Measurements from ENCODE around the gene XPNPEP1.
"Not testable (repeated sequence)": the region's sequence is repeated elsewhere in the genome, so short reads cannot be mapped to it uniquely, and the experiment has no call there.

Gene XPNPEP1

GRCh38 chr10:109922358-109922975, 844 bp downstream of the XPNPEP1 start:
- DNase-seq: no peak

DNA sequence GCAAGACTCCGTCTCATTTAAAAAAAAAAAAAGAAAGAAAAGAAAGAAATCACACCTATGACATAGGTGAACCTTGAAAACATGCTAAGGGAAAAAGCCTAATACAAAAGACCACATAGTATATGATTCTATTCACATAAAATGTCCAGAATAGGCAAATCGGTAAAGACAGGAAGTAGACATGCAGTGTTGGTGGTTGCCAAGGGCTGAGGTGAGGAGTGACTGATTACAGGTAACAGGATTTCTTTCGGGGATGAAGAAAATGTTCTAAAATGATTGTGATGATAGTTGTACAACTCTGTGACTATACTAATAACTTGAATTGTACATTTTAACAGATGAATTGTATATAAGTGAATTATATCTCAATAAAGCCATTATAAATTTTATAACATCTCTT, 3.3 kb downstream of the XPNPEP1 start:
- DNase-seq: no peak

- no peak for DNase-seq
Measured at GRCh38 chr10:109919220-109919619, 4.1 kb downstream of the XPNPEP1 start.

DNA sequence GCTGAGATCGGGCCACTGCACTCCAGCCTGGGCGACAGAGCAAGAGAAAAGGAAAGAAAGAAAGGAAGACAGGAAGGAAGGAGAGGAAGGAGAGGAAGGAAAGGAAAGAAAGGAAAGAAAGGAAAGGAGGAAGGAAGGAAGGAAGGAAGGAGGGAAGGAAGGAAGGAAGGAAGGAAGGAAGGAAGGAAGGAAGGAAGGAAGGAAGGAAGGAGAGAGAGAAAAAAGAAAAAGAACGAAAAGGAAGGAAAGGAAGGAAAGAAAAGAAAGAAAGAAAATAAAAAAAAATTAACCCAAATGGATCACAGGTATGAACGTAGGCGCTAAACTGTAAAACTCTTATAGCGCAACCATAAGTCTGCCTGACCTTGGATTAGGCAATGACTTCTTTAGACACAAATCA, 4.6 kb downstream of the XPNPEP1 start:
- DNase-seq: not testable (repeated sequence)

DNA sequence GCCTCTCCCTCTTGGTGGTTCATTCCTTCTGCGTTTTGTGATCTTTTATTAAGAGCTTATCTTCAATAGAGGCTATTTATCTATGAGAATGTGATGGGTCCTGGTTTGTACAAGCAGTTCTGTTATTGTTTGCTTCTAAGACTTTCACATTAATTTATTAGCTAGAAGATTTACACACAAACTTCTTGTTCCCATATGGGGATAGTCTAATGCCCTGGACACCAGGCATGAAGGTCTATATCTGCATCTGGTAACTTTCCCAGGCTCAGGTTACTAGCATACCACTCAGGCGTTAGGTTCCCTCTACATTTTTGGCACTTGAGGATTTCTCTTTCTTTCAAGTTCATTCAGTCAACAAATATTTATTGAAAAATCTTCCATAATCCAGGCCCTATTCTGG, 7.7 kb downstream of the XPNPEP1 start:
- DNase-seq: no peak

GRCh38 chr10:109914966-109915365, 8.3 kb downstream of the XPNPEP1 start:
- no peak for DNase-seq

DNA sequence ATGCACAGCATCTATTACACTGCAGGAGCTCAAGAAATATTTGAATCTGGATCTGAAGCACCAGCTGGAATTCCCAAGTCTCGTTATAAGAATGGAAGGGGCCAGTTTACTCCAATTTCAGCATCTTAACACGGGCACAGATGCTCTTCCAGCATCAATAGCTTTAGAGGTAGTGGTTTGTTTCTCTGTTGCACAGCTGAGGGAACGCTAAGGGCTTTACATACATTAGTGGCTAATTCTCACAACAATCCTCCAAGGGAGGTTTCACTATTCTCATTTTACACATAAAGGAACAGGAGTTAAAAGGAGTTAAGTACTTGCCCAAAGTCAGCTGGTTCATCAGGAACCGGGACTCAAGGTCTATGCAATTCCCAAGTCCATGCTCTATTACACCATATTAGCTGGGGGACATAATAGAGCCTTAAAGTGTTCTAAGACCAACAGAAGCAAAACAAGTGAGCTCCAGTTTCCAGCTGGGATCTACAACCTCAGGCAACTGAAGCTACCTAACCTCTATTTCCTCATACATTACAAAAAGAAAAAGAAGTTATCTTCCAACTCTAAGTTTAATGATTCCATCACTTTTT, 9.9 kb downstream of the XPNPEP1 start:
- no peak for DNase-seq

GRCh38 chr10:109912335-109913281, 10.7 kb downstream of the XPNPEP1 start:
- DNase-seq: no peak

DNA sequence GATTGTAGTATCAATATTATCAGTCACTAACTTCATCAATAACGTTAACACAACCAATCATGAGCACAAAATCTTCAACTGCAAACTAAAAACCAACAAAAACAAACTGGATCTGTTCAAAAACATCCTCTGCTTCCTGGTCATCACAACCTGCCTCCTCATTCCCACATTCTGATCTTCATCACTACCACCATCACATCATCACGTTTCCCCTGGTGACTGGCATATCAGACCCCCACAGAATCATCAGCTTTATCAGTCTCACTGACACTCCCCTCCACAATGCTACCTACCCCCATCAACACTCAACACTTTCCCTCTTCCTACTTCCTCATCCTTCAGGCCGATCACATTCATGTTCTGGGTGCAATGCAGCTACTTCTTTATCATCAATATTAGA, 11.4 kb downstream of the XPNPEP1 start:
- no peak for DNase-seq

GRCh38 chr10:109906316-109906715, 17.0 kb downstream of the XPNPEP1 start:
- no peak for DNase-seq

DNA sequence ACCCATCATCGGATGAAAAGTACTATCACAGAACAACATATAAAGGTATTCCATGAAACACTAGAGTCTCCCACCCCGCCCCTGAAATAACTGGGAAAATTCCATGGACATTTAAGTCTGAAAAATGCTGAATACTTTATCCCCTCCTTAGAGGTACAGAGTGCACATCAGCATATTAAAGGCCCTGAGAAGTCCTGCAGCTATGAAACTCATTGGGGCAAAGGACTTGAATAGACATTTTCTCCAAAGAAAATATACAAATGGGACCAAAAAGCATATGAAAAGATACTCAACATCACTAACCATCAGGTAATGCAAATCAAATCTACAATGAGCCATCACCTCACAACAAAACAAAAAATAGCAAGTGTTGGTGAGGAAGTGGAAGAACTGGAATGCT, 18.9 kb downstream of the XPNPEP1 start:
- DNase-seq: no peak

GRCh38 chr10:109902992-109903947, 20.0 kb downstream of the XPNPEP1 start:
- DNase-seq: no peak

DNA sequence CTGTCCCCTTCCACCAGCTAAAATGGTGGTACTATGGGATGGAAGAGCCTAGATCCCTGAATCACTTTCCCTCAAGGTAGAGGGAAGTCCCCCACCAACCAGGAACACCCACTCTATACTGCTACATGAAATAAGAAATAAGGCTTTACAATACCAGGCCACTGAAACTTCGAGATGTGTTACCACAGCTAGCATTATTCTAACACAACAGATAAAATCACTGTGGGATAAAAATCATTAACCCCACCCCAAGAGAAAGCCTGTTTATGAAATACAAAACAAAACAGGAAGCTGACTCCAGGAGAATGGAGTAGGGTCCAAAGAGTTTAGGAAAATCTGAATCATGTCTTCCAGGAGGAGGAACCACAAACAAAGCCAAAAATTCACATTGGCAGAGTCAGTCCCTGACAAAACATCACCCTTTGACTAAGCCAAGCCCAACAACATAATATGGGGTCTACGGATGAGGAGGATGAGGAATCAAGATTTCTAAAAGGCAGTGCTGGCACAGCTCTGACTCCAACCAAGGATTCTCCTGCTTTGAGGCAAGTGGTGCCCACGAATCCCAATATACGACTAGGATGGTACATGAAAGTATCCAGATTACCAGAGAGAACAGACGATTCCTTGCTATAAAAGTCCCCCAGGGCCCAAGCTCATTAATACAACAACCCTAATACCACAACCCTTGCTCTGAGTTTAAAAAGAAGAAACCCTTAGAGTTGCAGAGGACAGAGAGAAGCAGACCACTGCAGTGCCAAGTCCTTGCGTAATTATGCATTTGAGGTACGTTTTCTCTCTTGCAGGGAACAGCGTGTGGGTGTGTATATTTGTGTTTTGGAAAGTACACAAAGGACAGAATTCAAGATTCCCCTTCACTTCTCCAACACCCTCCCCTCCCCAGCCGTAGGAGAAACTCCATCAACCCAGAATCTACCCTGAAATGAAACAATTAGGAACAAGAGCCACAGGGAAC, 23.7 kb downstream of the XPNPEP1 start:
- no peak for DNase-seq

GRCh38 chr10:109898666-109899355, 24.5 kb downstream of the XPNPEP1 start:
- peak; percentile 24 for DNase-seq

GRCh38 chr10:109898007-109898406, 25.3 kb downstream of the XPNPEP1 start:
- no peak for DNase-seq

DNA sequence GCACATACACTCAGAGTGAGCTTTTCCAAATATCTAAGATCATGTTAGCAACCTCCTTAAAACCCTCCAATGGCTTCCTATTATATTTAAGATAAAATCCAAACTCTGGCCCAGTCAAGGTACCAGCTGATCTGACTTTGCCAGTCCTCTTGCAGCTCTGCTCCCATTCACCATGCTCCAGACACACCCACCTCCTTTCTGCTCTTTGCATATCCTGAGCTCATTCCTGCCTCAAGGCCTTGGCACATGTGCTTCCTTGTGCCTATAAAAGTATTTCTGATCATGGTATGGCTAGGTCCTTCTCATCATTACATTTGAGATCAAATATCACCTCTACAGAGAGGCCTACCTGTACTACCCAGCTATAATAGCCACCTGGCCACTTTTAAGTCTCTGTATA, 27.5 kb downstream of the XPNPEP1 start:
- DNase-seq: no peak

- DNase-seq: no peak
Measured at GRCh38 chr10:109895095-109895818, 28.1 kb downstream of the XPNPEP1 start.

DNA sequence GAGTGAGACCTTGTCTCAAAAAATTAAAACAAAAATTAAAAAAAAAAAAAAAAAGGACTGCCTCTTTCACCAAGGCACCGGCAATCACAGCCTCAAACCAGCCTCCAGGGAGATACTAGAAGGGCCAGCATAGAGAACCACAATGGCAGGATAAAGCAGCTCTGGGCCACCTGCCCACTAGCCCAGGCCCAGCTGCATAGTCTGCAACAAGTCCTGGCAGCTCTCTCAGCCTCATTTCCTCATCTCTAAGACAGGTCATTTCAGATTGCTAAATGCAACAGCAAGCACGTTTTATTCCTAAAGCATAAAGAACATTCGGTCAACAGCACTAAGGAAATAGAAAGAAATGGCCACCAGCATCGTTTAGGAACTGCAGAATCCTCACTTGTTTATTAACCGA, 28.8 kb downstream of the XPNPEP1 start:
- peak; percentile 11 for DNase-seq

DNA sequence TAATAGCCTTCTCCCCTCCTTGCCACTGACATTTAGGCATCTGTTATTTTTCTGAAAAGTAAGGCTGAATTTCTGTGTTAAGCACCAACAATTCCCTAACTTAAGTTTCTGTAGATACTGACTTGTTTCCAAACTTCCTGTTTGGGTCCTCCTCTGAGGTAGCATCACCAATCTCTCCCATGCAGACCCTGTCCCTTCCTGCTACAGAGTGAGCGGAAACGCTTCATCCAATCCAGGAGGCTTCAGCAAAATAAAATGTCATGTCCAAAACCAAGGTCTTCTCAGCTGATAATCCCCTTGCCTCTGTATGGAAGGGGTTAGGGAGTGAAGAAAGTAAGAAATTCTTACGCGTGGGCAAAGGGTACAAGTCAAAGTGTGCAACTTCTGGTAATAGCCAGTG, 29.9 kb downstream of the XPNPEP1 start:
- no peak for DNase-seq

DNA sequence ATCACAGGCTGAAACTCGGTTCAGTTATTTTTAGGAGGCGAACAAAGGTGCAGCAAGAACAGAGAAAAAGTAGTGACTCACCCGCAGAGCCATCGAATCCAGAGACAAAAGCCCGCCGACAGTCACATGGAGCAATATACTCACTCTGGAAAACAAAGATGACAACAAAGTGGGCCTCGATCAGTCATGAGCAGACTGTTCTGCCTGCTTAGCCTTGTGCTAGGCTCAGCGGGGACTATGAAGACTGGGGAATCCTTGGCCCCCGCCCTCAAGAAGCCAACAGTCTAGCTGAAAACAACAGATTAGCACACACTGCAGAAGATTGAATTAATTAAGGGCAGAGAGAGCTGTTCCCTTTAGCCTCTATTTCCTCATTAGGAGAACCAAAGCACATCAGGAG, 30.4 kb downstream of the XPNPEP1 start:
- DNase-seq: no peak

All from DMS79 treated with DMSO at 0.1 percent for 48 hours (cell line).